Osteocyte (in vitro differentiated cells): Measurements from ENCODE around the gene F11R. TPM values are rescaled to one million over a fixed set of nuclear protein-coding genes. Genes with fewer than 3 reads are reported as not detected.
A peak's percentile ranks its signal among the peaks of the same experiment; 100 is the strongest.
"Not testable (repeated sequence)": the region's sequence is repeated elsewhere in the genome, so short reads cannot be mapped to it uniquely, and the experiment has no call there.

Experiments used
- DNase-seq: peaks from one replicate; pipeline ENCODE4 v3.0.0; 2021; ENCODE audit warnings: mixed read lengths; ENCODE audit not compliant: unreplicated experiment; ENCODE audit errors: extremely low spot score
- H3K27ac Mint-ChIP-seq: one replicate; pipeline ENCODE4 v1.8.0; 2021; ENCODE audit warnings: mild to moderate bottlenecking, mixed read lengths; ENCODE audit not compliant: unreplicated experiment
- H3K27me3 Mint-ChIP-seq: one replicate; pipeline ENCODE4 v1.8.0; 2021; ENCODE audit warnings: mixed read lengths; ENCODE audit not compliant: unreplicated experiment
- H3K36me3 Mint-ChIP-seq: one replicate; pipeline ENCODE4 v1.8.0; 2021; ENCODE audit warnings: mixed read lengths; ENCODE audit not compliant: unreplicated experiment
- H3K4me1 Mint-ChIP-seq: one replicate; pipeline ENCODE4 v1.8.0; 2021; ENCODE audit warnings: mixed read lengths; ENCODE audit not compliant: unreplicated experiment
- H3K4me3 Mint-ChIP-seq: one replicate; pipeline ENCODE4 v1.8.0; 2021; ENCODE audit warnings: mild to moderate bottlenecking, moderate library complexity, mixed read lengths; ENCODE audit not compliant: unreplicated experiment
- H3K9me3 Mint-ChIP-seq: one replicate; pipeline ENCODE4 v1.8.0; 2021; ENCODE audit warnings: mixed read lengths; ENCODE audit not compliant: unreplicated experiment
- total RNA-seq: library from RNA; stranded (reverse); gene quantifications from 2 replicates; pipeline ENCODE4 v1.2.1, GENCODE V29; 2021
- TF ChIP-seq, protein P1 (sequence below): fragments of 200-600 bp; sonication (generic); IDR thresholded peaks from 2 replicates; pipeline ENCODE4 v1.5.0; 2021; ENCODE audit warnings: antibody characterized with exemption, mild to moderate bottlenecking, moderate library complexity

The F11R gene
- total RNA-seq, 1 donor from 2014 or later = 1.5 TPM

DNA sequence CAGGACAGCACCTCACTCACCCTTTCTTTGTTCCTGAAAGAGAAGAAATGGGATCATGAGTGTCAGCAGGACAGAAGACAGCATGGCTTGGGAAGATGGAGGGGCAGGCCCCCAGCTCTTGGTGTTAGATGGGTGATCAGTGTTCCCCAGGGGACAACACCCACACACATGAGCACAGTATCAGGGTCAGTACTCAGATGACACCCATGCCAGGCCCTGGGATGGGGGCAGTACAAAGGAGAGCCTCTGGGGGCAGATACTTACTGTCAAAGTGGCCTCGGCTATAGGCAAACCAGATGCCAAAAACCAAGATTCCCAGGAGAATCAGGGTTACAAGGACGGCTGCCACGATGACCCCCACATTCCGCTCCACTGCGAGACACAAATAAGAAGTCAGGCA is 21.6 kb downstream of the F11R start:
- H3K36me3 Mint-ChIP-seq = no peaks in the 10 kb centered on the region
- DNase-seq = no peak
- H3K4me3 Mint-ChIP-seq = no peak overlapping the region
- peaks cover 7% of the 10 kb centered on the region for H3K27me3 Mint-ChIP-seq
- H3K27ac Mint-ChIP-seq = no peak overlapping the region
- no peaks in the 10 kb centered on the region for H3K4me1 Mint-ChIP-seq
- H3K9me3 Mint-ChIP-seq = no peaks in the 10 kb centered on the region
- TF ChIP-seq, protein P1, sequence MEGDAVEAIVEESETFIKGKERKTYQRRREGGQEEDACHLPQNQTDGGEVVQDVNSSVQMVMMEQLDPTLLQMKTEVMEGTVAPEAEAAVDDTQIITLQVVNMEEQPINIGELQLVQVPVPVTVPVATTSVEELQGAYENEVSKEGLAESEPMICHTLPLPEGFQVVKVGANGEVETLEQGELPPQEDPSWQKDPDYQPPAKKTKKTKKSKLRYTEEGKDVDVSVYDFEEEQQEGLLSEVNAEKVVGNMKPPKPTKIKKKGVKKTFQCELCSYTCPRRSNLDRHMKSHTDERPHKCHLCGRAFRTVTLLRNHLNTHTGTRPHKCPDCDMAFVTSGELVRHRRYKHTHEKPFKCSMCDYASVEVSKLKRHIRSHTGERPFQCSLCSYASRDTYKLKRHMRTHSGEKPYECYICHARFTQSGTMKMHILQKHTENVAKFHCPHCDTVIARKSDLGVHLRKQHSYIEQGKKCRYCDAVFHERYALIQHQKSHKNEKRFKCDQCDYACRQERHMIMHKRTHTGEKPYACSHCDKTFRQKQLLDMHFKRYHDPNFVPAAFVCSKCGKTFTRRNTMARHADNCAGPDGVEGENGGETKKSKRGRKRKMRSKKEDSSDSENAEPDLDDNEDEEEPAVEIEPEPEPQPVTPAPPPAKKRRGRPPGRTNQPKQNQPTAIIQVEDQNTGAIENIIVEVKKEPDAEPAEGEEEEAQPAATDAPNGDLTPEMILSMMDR = no peak

DNA sequence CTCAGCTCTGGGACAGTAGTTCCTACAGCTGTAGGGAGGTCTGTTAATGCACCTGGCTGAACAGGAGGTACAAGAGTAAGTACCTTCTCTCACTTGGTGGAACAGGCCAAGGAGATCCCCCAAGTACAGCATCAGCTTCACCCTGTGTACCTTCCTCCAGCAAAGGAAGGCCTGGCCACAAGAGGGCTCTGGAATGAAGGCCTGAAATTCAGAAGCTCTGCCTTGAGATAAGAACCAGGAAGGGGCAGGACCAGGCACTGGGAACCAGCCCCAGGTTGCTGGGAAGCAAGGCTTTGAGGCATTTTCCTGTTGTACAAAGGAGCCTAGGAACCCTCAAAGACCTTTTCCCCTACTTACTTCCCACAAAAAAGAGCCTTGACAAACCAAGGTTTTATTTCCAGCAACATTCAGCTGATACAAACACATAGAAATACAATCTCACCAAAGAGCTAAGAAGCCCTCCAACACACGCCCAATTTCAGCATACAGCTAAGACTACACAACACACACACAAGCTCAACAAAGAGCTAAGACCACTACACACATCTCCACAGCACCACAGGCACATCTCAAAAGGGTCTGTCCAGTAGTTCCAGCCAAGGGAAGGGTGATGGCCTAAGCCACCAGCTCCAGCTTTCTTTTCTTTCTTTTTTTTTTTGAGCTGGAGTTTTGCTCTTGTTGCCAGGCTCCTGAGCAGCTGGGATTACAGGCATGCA is 23.5 kb downstream of the F11R start:
- H3K4me1 Mint-ChIP-seq = no peaks in the 10 kb centered on the region
- no peaks in the 10 kb centered on the region for H3K36me3 Mint-ChIP-seq
- TF ChIP-seq, protein P1 = peak; percentile 54
- no peak for DNase-seq
- peaks cover 9% of the 10 kb centered on the region for H3K27me3 Mint-ChIP-seq
- H3K27ac Mint-ChIP-seq = no peak overlapping the region
- no peak overlapping the region for H3K4me3 Mint-ChIP-seq
- H3K9me3 Mint-ChIP-seq = no peaks in the 10 kb centered on the region

DNA sequence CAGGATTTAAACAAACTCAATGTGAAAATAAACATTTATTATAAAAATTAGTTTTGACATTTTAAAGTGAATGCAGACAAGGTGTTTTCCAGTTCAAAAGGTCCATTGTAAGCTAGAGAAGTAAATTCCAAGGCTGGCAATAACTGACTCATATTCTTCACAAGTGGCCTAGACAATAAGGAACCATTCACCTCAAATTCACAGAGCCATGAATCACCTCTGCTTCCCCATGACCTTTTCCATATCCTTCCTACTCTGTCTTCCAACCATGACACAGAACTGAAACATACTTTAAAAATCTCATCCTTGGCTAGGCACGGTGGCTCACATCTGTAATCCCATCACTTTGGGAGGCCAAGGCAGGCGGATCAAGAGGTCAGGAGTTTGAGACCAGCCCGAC is 24.8 kb downstream of the F11R start:
- TF ChIP-seq, protein P1 = no peak
- H3K27ac Mint-ChIP-seq = no peak overlapping the region
- DNase-seq = no peak
- H3K36me3 Mint-ChIP-seq = no peaks in the 10 kb centered on the region
- peaks cover 6% of the 10 kb centered on the region for H3K27me3 Mint-ChIP-seq
- H3K4me3 Mint-ChIP-seq = no peak overlapping the region
- no peaks in the 10 kb centered on the region for H3K9me3 Mint-ChIP-seq
- H3K4me1 Mint-ChIP-seq = no peaks in the 10 kb centered on the region

DNA sequence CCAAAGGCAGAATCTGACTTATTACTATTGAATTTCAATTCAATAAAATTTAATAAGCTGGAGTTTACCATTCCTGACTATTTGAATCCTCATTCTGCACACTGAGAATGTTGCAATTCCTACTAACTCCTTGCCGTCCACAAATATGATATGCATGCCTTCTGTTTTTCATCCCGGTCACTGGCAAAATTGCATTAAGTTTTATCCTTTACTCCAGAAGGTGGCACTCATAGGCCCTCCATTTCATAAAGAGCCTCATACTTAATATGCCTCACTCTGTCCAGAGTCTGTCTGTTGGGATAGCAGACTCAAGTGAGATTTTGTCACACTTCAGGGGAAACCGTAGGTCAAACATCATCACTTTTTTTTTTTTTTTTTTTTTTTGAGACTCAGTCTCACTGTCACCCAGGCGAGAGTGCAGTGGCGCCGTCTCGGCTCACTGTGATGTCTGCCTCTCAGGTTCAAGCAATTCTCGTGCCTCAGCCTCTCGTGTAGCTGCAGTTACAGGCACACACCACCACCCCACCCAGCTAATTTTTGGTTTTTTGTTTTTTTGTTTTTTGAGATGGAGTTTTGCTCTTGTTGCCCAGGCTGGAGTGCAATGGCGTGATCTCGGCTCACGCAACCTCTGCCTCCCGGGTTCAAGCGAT is 27.3 kb downstream of the F11R start:
- TF ChIP-seq, protein P1 = peak; percentile 59
- Mint-ChIP-seq H3K27ac (no peak overlapping the region), H3K27me3 (peaks cover 6% of the 10 kb centered on the region), H3K4me1 (peaks cover 2% of the 10 kb centered on the region), H3K9me3 (no peaks in the 10 kb centered on the region), H3K4me3 (no peak overlapping the region), H3K36me3 (no peaks in the 10 kb centered on the region)
- no peak for DNase-seq

DNA sequence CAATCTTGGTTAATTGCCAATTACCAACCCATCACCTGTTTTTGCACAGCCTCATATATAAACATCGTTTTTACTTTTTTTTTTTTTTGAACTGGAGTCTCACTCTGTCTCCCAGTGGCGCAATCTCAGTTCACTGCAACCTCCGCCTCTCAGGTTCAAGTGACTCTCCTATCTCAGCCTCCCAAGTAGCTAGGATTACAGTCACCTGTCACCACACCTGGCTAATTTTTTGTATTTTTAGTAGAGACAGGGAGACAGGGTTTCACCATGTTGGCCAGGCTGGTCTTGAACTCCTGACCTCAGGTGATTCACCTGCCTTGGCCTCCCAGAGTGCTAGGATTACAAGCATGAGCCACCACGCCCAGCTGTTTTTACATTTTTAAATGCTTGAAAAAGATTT is 28.9 kb downstream of the F11R start:
- H3K27me3 Mint-ChIP-seq, H3K36me3 Mint-ChIP-seq, DNase-seq, H3K27ac Mint-ChIP-seq, H3K9me3 Mint-ChIP-seq, H3K4me3 Mint-ChIP-seq, H3K4me1 Mint-ChIP-seq: not testable (repeated sequence)
